CD4-positive, alpha-beta T cell treated with Interferon alpha-2 for 1 hour (primary cell): ENCODE results near the gene ANKRD37.
"Not testable (repeated sequence)": the region's sequence is repeated elsewhere in the genome, so short reads cannot be mapped to it uniquely, and the experiment has no call there.

Experiments used
- DNase-seq, 2 donors: peaks; one replicate each; pipeline ENCODE4 v3.0.0-alpha.2; 2020 to 2022

ANKRD37 gene

GRCh38 chr4:185396724-185397385 lies at the start of gene ANKRD37:
TSS of gene ANKRD37 (plus strand) at chr4:185396841. CDS start at chr4:185396924, 83 bp downstream.
- no peak for DNase-seq

- no peak for DNase-seq
Measured at GRCh38 chr4:185346975-185347601, 49.6 kb upstream of the ANKRD37 start.

- no peak for DNase-seq
Measured at GRCh38 chr4:185351691-185352090, 45.0 kb upstream of the ANKRD37 start.

GRCh38 chr4:185352202-185352601 lies 44.4 kb upstream of the ANKRD37 start:
- DNase-seq: no peak

GRCh38 chr4:185352741-185353140 lies 43.9 kb upstream of the ANKRD37 start:
- DNase-seq: no peak

- DNase-seq: no peak
Measured at GRCh38 chr4:185357211-185357610, 39.4 kb upstream of the ANKRD37 start.

GRCh38 chr4:185357733-185358440 lies 38.8 kb upstream of the ANKRD37 start:
- no peak for DNase-seq

GRCh38 chr4:185358514-185358913 lies 38.1 kb upstream of the ANKRD37 start:
- no peak for DNase-seq

- DNase-seq: no peak
Measured at GRCh38 chr4:185358959-185359358, 37.7 kb upstream of the ANKRD37 start.

- DNase-seq: no peak
Measured at GRCh38 chr4:185359767-185360446, 36.7 kb upstream of the ANKRD37 start.

GRCh38 chr4:185361872-185362271 lies 34.8 kb upstream of the ANKRD37 start:
- no peak for DNase-seq

GRCh38 chr4:185362570-185362969 lies 34.1 kb upstream of the ANKRD37 start:
- DNase-seq: not testable (repeated sequence)

- no peak for DNase-seq
Measured at GRCh38 chr4:185363251-185363650, 33.4 kb upstream of the ANKRD37 start.

GRCh38 chr4:185364886-185365285 lies 31.8 kb upstream of the ANKRD37 start:
- DNase-seq: no peak

- no peak for DNase-seq
Measured at GRCh38 chr4:185369731-185370130, 26.9 kb upstream of the ANKRD37 start.

GRCh38 chr4:185370268-185370949 lies 26.2 kb upstream of the ANKRD37 start:
- DNase-seq: no peak

GRCh38 chr4:185371702-185372101 lies 24.9 kb upstream of the ANKRD37 start:
- no peak for DNase-seq

GRCh38 chr4:185374027-185374426 lies 22.6 kb upstream of the ANKRD37 start:
- DNase-seq: no peak

- no peak for DNase-seq
Measured at GRCh38 chr4:185374573-185374972, 22.1 kb upstream of the ANKRD37 start.

- DNase-seq: no peak
Measured at GRCh38 chr4:185378264-185378663, 18.4 kb upstream of the ANKRD37 start.

- no peak for DNase-seq
Measured at GRCh38 chr4:185379326-185380295, 17.0 kb upstream of the ANKRD37 start.

- DNase-seq: no peak
Measured at GRCh38 chr4:185380320-185380719, 16.3 kb upstream of the ANKRD37 start.
